A673 (cell line): ENCODE data around the gene HOXB1. TPM values are rescaled to one million over a fixed set of nuclear protein-coding genes. Genes with fewer than 3 reads are reported as not detected.

Experiments
- BruUV-seq: library from RNA; stranded (reverse); fragments of 400-500 nt; replicated peaks from 2 replicates; lab custom pipeline; 2021; lab: Mats Ljungman, UMichigan
- CTCF ChIA-PET: fragments of 300-600 bp; sonication (Branson Sonifier 250); formaldehyde crosslinking; loops from one replicate; lab custom pipeline; 2022; ENCODE audit warnings: antibody characterized with exemption; lab: Charles Lee
- POLR2A ChIA-PET: fragments of 300-600 bp; sonication (Branson Sonifier 250); formaldehyde crosslinking; loops from one replicate; lab custom pipeline; 2022; ENCODE audit warnings: antibody characterized with exemption; ENCODE audit not compliant: low non-redundant PET; lab: Charles Lee
- DNase-seq: peaks from one replicate; pipeline ENCODE4 v3.0.0-alpha.2; 2015; ENCODE audit warnings: low spot score
- H3K27ac ChIP-seq: fragments of 200-600 bp; sonication (generic); 2 replicates; pipeline ENCODE4 v1.5.1; 2016; ENCODE audit warnings: mixed run types, low read depth, mild to moderate bottlenecking, mixed read lengths, antibody characterized with exemption, low read length; ENCODE audit not compliant: poor library complexity, severe bottlenecking
- H3K27me3 ChIP-seq: fragments of 200-600 bp; sonication (generic); replicated peaks from 2 replicates; pipeline ENCODE4 v1.6.1; 2017; ENCODE audit warnings: mixed run types, low read depth, mild to moderate bottlenecking, mixed read lengths, antibody characterized with exemption, low read length; ENCODE audit not compliant: insufficient read depth, poor library complexity
- H3K36me3 ChIP-seq: fragments of 200-600 bp; sonication (generic); 2 replicates; pipeline ENCODE4 v1.6.1; 2016; ENCODE audit warnings: mixed run types, mild to moderate bottlenecking, mixed read lengths, antibody characterized with exemption, low read length; ENCODE audit not compliant: insufficient read depth, poor library complexity, severe bottlenecking
- H3K4me1 ChIP-seq: fragments of 200-600 bp; sonication (generic); 2 replicates; pipeline ENCODE4 v1.6.1; 2017; ENCODE audit warnings: mixed run types, mild to moderate bottlenecking, mixed read lengths, antibody characterized with exemption, low read length; ENCODE audit not compliant: insufficient read depth, poor library complexity, severe bottlenecking
- H3K4me3 ChIP-seq: fragments of 200-600 bp; sonication (generic); 2 replicates; pipeline ENCODE4 v1.5.1; 2016; ENCODE audit warnings: low read depth, mixed run types, mild to moderate bottlenecking, mixed read lengths, low read length; ENCODE audit not compliant: poor library complexity, severe bottlenecking
- H3K9me3 ChIP-seq: fragments of 200-600 bp; sonication (generic); 2 replicates; pipeline ENCODE4 v1.6.1; 2016; ENCODE audit warnings: mixed run types, low read depth, mild to moderate bottlenecking, mixed read lengths, antibody characterized with exemption, low read length; ENCODE audit not compliant: poor library complexity, severe bottlenecking
- CTCF ChIP-seq: fragments of 300-800, 200-600 bp; sonication (generic); conservative IDR thresholded peaks from 2 replicates; pipeline ENCODE4 v1.5.1; 2017; ENCODE audit warnings: low read depth, mild to moderate bottlenecking, antibody characterized with exemption, low read length, moderate library complexity, mixed read lengths
- EZH2 ChIP-seq: fragments of 200-600 bp; sonication (generic); IDR thresholded peaks from 2 replicates; pipeline ENCODE4 v1.6.1; 2017; ENCODE audit warnings: borderline replicate concordance, low read depth, mild to moderate bottlenecking, mixed read lengths, antibody characterized with exemption, low read length; ENCODE audit not compliant: poor library complexity, severe bottlenecking
- intact Hi-C: fragments of 100-400 bp; cut with micrococcal nuclease; formaldehyde crosslinking; loops from one replicate; pipeline ENCODE4 v1.10.0; 2022; ENCODE audit not compliant: unreplicated experiment
- total RNA-seq: library from RNA; stranded (reverse); gene quantifications from 2 replicates; pipeline ENCODE4 v1.2.3, GENCODE V29; 2021

The HOXB1 gene
- total RNA-seq, 1 experiment from 2014 or later, result not detected

GRCh38 chr17:48519427-48519826 lies 11.4 kb downstream of the HOXB1 start:
- BruUV-seq, result no TSS peak
- no peak for DNase-seq
- peaks cover 27% of the 10 kb centered on the region for H3K27me3 ChIP-seq

GRCh38 chr17:48517478-48517877 lies 13.3 kb downstream of the HOXB1 start:
- H3K9me3 ChIP-seq, result no peaks in the 10 kb centered on the region
- DNase-seq, result no peak
- peaks cover 28% of the 10 kb centered on the region for H3K27me3 ChIP-seq
- ChIA-PET CTCF (no interaction called here), POLR2A (no interaction called here)
- intact Hi-C loops, result no loop called here
- H3K4me1 ChIP-seq, result no peaks in the 10 kb centered on the region
- TF ChIP-seq EZH2, result no peak
- no peak for TF ChIP-seq CTCF
- BruUV-seq, result no TSS peak
- no peak overlapping the region for H3K27ac ChIP-seq
- H3K36me3 ChIP-seq, result no peaks in the 10 kb centered on the region
- no peak overlapping the region for H3K4me3 ChIP-seq

More at GRCh38 chr17:48519427-48519826, 11.4 kb downstream of the HOXB1 start:
- Histone ChIP-seq H3K9me3 (no peaks in the 10 kb centered on the region), H3K36me3 (no peaks in the 10 kb centered on the region), H3K27ac (no peak overlapping the region), H3K4me3 (no peak overlapping the region), H3K4me1 (no peaks in the 10 kb centered on the region)
- no peak for TF ChIP-seq CTCF
- no peak for TF ChIP-seq EZH2
- ChIA-PET POLR2A (no interaction called here), CTCF (interaction anchor here (0.6 to 0.7 kb wide), 3 partner anchors 14 to 167 kb away, joined by 3 to 4 read pairs (median 3); no protein-coding TSS in a partner anchor)
- intact Hi-C loops, result no loop called here

GRCh38 chr17:48515925-48516900 lies 14.6 kb downstream of the HOXB1 start:
- no TSS peak for BruUV-seq
- H3K27me3 ChIP-seq, result peaks cover 28% of the 10 kb centered on the region
- TF ChIP-seq CTCF, result no peak
- no peak for TF ChIP-seq EZH2
- H3K4me1 ChIP-seq, result no peaks in the 10 kb centered on the region
- no peaks in the 10 kb centered on the region for H3K36me3 ChIP-seq
- POLR2A ChIA-PET, result no interaction called here
- intact Hi-C loops, result no loop called here
- CTCF ChIA-PET, result interaction anchor here (0.6 to 0.7 kb wide), 2 partner anchors 25 to 682 kb away, joined by 4 to 8 read pairs; no protein-coding TSS in a partner anchor
- no peaks in the 10 kb centered on the region for H3K9me3 ChIP-seq
- no peak for DNase-seq
- H3K27ac ChIP-seq, result no peak overlapping the region
- no peak overlapping the region for H3K4me3 ChIP-seq
